GM12892 (cell line): ENCODE results near the gene ENGASE.

Experiments used
- POLR2A ChIP-seq: IDR thresholded peaks from 2 replicates; pipeline ENCODE4 v1.6.1; 2011; ENCODE audit warnings: low read depth, low read length, control low read depth
- POLR2AphosphoS5 ChIP-seq: IDR thresholded peaks from 2 replicates; pipeline ENCODE4 v1.6.1; 2011; ENCODE audit warnings: low read depth, low read length, control low read depth
- TAF1 ChIP-seq: IDR thresholded peaks from 2 replicates; pipeline ENCODE4 v1.6.1; 2011; ENCODE audit warnings: low read depth, mild to moderate bottlenecking, control low read depth, low read length, borderline replicate concordance

DNA sequence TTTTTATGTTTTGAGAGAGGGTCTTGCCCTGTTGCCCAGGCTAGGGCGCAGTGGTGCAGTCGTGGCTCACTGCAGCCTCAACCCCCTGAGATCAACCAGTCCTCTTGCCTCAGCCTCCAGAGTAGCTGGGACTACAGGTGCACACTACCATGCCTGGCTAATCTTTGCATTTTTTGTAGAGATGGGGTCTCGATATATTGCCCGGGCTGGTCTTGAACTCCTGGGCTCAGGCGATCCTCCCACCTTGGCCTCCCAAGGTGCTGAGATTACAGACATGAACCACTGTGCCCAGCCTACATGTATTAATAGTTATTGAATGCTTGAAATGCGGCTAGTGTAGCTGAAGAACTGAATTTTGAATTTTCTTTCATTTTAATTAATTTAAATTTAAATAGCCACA lies 38.4 kb upstream of the ENGASE start:
- no peak for TF ChIP-seq POLR2A
- no peak for TF ChIP-seq POLR2AphosphoS5
- no peak for TF ChIP-seq TAF1
